ENCODE measurements around the gene RBM3.

GRCh38 chrX:48626401-48627298, 52.4 kb downstream of the RBM3 start:
- TF ChIP-seq CTCF (IDR thresholded peaks at IDR 0.05), result no peak
- no peak for TF ChIP-seq REST (IDR thresholded peaks at IDR 0.05; ENCODE audit: insufficient read depth in 1 of 2, low read depth in 2 of 2, low read length in 1 of 2)
- TF ChIP-seq SIN3A (IDR thresholded peaks at IDR 0.05; ENCODE audit: borderline replicate concordance, insufficient read depth, low read depth, low read length), result no peak
- TF ChIP-seq POLR2AphosphoS5 (IDR thresholded peaks at IDR 0.05; ENCODE audit: low read depth, low read length), result no peak
